ENCODE measurements around the gene CTSA.

CTSA gene

GRCh38 chr20:45940469-45940868 is 49.3 kb downstream of the CTSA start:
- no peak for DNase-seq

DNA sequence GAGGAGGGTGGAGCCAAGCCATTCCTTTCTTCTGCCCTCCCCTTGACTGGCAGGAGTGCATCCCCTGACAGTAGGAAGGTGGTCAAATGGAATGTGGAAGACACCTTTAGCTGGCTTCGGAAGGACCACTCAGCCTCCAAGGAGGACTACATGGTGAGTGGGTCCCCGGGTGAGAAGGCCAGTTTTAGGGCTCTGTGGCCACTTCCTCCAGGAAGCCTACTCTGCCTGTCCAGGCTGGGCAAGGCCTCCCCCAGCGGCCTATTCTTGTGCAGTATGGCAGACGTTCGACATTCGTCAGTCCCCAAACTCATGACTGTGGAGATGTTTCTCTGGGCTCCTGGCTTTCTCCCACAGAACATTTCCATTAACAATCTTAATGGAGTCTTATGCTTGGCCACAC is 52.5 kb downstream of the CTSA start:
- no peak for DNase-seq

DNA sequence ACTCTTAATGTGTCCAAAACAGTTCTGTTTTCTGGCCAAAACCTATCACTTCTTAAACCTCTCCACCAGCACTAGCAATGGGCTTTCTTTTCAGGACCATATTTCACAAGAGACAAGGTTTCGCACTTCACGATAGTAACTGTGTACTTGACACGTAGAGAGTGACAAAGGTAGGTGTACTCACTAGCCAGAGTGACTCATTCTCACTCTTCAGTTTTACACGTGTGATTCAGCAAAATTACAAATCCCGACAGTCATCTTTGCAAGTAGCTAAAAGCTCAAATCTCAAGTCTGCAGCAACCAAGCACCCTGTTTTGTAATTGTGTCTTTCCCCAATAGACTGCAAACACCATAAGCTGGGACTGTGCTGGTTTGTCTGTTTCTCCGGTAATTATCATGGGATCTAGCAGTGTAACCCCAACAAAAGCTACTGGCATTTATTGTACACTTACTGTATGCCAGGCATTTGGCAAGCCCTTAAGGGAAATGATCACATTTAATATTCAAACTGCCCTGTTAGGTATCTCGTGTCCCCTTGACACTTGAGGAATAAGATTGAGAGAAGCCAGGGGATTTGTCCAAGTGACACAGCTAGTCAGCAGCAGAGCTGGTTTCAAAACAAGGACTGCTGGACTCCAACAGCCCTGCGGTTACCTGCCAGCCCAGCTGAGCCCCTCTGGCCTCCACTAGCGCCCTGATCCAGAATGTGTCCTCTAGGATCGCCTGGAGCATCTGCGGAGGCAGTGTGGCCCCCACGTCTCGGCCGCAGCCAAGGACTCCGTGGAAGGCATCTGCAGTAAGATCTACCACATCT is 53.2 kb downstream of the CTSA start:
- DNase-seq: no peak

DNA sequence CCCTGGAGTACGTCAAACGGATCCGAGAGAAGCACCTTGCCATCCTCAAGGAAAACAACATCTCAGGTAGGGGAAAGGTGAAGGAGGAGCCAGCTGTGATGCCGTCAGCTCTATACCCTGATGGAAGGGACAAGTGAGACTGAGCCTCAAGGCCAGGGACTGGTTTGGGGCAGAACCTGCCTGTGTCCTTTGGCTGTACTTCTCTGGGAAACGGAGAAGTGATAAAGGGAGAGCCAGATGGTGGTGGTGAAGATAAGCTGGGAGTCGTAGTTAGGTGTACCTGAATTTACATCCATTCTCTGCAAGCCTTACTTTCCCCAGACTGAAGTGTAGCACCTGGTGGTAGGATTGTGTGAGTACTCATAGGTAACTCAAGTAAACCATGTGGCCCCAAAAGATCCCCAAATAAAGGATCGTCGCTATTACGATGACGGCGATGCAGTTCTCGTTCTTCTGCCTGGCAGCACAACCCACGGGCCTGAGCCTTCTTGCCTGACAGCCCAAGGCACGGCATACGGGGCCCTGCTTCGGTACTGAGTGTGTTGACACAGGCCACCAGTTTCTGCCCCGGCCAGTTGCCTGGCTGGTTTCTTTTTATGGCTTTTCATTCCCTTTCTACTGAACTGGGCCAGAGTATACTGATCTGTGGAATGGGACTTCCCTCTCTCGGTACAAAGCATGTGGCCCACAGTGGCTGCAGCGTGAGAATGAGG is 54.0 kb downstream of the CTSA start:
- no peak for DNase-seq

GRCh38 chr20:45945678-45946148 is 54.6 kb downstream of the CTSA start:
- DNase-seq: no peak

GRCh38 chr20:45946149-45946970 is 55.2 kb downstream of the CTSA start:
- no peak for DNase-seq

GRCh38 chr20:45947110-45947866 is 56.2 kb downstream of the CTSA start:
- no peak for DNase-seq

- no peak for DNase-seq
Observed at GRCh38 chr20:45948261-45948733, 57.2 kb downstream of the CTSA start.

Measured in central memory CD4-positive, alpha-beta T cell (primary cell).